SK-N-SH (cell line): ENCODE data around the gene CEP170B.

ENCODE experiments used
- EP300 ChIP-seq, 2 experiments: IDR thresholded peaks; 2 replicates each; pipeline versions ENCODE4 v1.4.0 to v1.6.1; 2012; ENCODE audit warnings: borderline replicate concordance in 1 of 2, low read depth in 1 of 2, low read length in 1 of 2
- EZH2phosphoT487 ChIP-seq: fragments of 200-600 bp; sonication (generic); IDR thresholded peaks from 2 replicates; pipeline ENCODE4 v1.6.1; 2017; ENCODE audit warnings: low read depth, mixed run types, mild to moderate bottlenecking, antibody characterized with exemption, moderate library complexity, borderline replicate concordance
- NRF1 ChIP-seq: IDR thresholded peaks from 2 replicates; pipeline ENCODE4 v1.6.1; 2012; ENCODE audit warnings: low read depth, mild to moderate bottlenecking, low read length
- TF ChIP-seq, protein P1 (sequence below): fragments of 200-600 bp; sonication (generic); IDR thresholded peaks from 2 replicates; pipeline ENCODE4 v1.6.1; 2017; ENCODE audit warnings: antibody characterized with exemption, mild to moderate bottlenecking, moderate library complexity
- TF ChIP-seq, protein P2 (sequence below): fragments of 150-350 bp; IDR thresholded peaks from 2 replicates; pipeline ENCODE4 v1.6.1; 2017; ENCODE audit warnings: antibody characterized with exemption, low read length, low read depth, borderline replicate concordance

DNA sequence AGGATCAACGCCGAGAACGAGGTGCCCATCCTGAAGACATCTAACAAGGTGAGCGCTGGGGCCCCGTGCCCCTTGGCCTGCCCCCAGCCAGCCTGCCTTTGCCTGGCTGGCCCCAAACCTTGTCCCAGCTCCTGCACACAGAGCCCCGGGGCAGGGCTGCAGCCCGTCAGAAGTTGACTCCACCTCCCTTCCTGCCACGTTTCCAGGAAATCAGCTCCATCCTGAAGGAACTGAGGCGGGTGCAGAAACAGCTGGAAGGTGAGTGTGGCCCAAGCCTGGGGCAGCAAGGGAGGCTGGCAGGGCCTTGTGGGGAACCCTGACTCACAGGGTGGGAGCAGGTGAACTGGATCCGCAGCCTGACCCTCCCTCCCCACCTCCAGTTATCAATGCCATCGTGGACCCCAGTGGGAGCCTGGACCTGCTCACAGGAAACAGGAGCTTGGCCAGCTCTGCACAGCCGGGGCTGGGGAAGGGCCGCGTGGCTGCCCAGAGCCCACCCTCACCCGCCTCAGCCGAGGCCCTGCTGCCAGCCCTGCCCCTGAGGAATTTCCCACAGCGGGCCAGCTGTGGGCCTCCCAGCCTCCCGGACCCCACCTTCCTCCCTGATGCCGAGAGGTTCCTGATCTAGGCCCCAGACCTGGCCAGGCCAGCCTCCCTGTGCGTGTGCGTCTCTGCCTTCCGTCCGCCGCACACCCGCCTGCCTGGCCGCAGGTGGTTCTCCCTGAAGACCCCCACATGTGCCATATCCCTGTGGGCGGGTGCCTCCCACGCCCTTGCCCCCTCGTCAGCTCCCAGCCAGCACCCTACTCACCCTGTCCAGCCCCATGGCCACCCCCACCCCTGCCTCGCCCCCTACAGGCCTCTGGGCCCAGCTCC lies 29.5 kb downstream of the CEP170B start:
- TF ChIP-seq EZH2phosphoT487 (no peak), NRF1 (no peak), EP300 (IDR thresholded peaks at IDR 0.05; ENCODE audit: borderline replicate concordance in 1 of 2, low read depth in 1 of 2, low read length in 1 of 2) (no peak)
- TF ChIP-seq, protein P1, sequence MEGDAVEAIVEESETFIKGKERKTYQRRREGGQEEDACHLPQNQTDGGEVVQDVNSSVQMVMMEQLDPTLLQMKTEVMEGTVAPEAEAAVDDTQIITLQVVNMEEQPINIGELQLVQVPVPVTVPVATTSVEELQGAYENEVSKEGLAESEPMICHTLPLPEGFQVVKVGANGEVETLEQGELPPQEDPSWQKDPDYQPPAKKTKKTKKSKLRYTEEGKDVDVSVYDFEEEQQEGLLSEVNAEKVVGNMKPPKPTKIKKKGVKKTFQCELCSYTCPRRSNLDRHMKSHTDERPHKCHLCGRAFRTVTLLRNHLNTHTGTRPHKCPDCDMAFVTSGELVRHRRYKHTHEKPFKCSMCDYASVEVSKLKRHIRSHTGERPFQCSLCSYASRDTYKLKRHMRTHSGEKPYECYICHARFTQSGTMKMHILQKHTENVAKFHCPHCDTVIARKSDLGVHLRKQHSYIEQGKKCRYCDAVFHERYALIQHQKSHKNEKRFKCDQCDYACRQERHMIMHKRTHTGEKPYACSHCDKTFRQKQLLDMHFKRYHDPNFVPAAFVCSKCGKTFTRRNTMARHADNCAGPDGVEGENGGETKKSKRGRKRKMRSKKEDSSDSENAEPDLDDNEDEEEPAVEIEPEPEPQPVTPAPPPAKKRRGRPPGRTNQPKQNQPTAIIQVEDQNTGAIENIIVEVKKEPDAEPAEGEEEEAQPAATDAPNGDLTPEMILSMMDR: no peak
- TF ChIP-seq, protein P2, sequence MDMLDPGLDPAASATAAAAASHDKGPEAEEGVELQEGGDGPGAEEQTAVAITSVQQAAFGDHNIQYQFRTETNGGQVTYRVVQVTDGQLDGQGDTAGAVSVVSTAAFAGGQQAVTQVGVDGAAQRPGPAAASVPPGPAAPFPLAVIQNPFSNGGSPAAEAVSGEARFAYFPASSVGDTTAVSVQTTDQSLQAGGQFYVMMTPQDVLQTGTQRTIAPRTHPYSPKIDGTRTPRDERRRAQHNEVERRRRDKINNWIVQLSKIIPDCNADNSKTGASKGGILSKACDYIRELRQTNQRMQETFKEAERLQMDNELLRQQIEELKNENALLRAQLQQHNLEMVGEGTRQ: no peak
